HepG2 (cell line): ENCODE measurements around the gene VIM. TPM values are rescaled to one million over a fixed set of nuclear protein-coding genes. Genes with fewer than 3 reads are reported as not detected.

ENCODE experiments used
- ATAC-seq: fragments of 200-7000 bp; cut with Tn5 transposase; 3 replicates; pipeline ENCODE4 v1.9.1; 2020; ENCODE audit warnings: mild to moderate bottlenecking, moderate library complexity
- BruUV-seq: library from RNA; stranded (reverse); fragments of 400-500 nt; replicated peaks from 2 replicates; lab custom pipeline; 2021; lab: Mats Ljungman, UMichigan
- CTCF ChIA-PET: fragments of 300-600 bp; formaldehyde crosslinking; extraction: SDS; loops from one replicate; lab custom pipeline; 2021; ENCODE audit warnings: low total read pairs, inconsistent platforms, low intra/inter-chr PET ratio; lab: Yijun Ruan, JAX
- POLR2A ChIA-PET: fragments of 350-600 bp; sonication (Branson Sonifier 250); formaldehyde crosslinking; loops from one replicate; lab custom pipeline; 2020; ENCODE audit warnings: antibody characterized with exemption, inconsistent platforms; lab: Yijun Ruan, JAX
- DNase-seq: peaks from one replicate; pipeline ENCODE4 v3.0.0-alpha.2; 2015; ENCODE audit warnings: low spot score
- FAIRE-seq: peaks from 3 replicates; lab custom pipeline; 2011; peaks lifted over from hg19 to GRCh38; lab: Jason Lieb, UNC
- H2AFZ ChIP-seq: one replicate; pipeline ENCODE4 v1.6.1; 2011; ENCODE audit warnings: low read length, inconsistent platforms
- H3K27ac ChIP-seq: fragments of 300-600 bp; 3 replicates; pipeline ENCODE4 v1.8.0; 2011; ENCODE audit warnings: mixed run types, mild to moderate bottlenecking, mixed read lengths, low read length, inconsistent platforms; ENCODE audit not compliant: insufficient read depth; ENCODE audit errors: extremely low read length
- H3K27me3 ChIP-seq, 2 experiments: fragments of 200-600 bp in 1 of 2; 2 replicates in 1 of 2; 3 replicates in 1 of 2; pipeline versions ENCODE4 v1.6.0 to v1.8.0; 2011; ENCODE audit warnings: low read length in 2 of 2, mild to moderate bottlenecking in 2 of 2, moderate library complexity in 2 of 2, inconsistent platforms in 1 of 2; ENCODE audit not compliant: insufficient read depth in 2 of 2, control insufficient read depth in 1 of 2
- H3K36me3 ChIP-seq, 2 experiments: fragments of 200-600 bp in 1 of 2; replicated peaks in 1 of 2; 2 replicates in 1 of 2; 3 replicates in 1 of 2; pipeline versions ENCODE4 v1.5.1 to v1.8.0; 2011; ENCODE audit warnings: low read length in 2 of 2, inconsistent platforms in 1 of 2; ENCODE audit not compliant: insufficient read depth in 2 of 2, control insufficient read depth in 1 of 2
- H3K4me1 ChIP-seq: 2 replicates; pipeline ENCODE4 v1.5.1; 2012; ENCODE audit warnings: low read length, inconsistent platforms; ENCODE audit not compliant: insufficient read depth
- H3K4me2 ChIP-seq: 2 replicates; pipeline ENCODE4 v1.6.0; 2011; ENCODE audit warnings: low read depth, low read length, inconsistent platforms
- H3K4me3 ChIP-seq, 3 experiments: fragments of 200-600 bp in 1 of 3; sonication (generic), shearing (Covaris generic) in 1 of 3; replicated peaks in 1 of 3; 2 replicates each; pipeline ENCODE4 v1.5.1; 2011 to 2016; ENCODE audit warnings: low read length in 3 of 3, inconsistent platforms in 2 of 3, low read depth in 2 of 3, mild to moderate bottlenecking in 2 of 3, control low read depth in 1 of 3, mixed read lengths in 1 of 3; ENCODE audit not compliant: insufficient read depth in 1 of 3
- H3K79me2 ChIP-seq: one replicate; pipeline ENCODE4 v1.6.1; 2011; ENCODE audit warnings: low read length, inconsistent platforms; ENCODE audit not compliant: insufficient read depth
- H3K9ac ChIP-seq: 2 replicates; pipeline ENCODE4 v1.6.0; 2011; ENCODE audit warnings: mild to moderate bottlenecking, low read depth, low read length, inconsistent platforms; ENCODE audit not compliant: insufficient read depth
- H3K9me3 ChIP-seq: 2 replicates; pipeline ENCODE4 v1.5.1; 2012; ENCODE audit warnings: mild to moderate bottlenecking, low read length
- H4K20me1 ChIP-seq: 2 replicates; pipeline ENCODE4 v1.6.0; 2011; ENCODE audit warnings: inconsistent platforms, mild to moderate bottlenecking, low read length, moderate library complexity; ENCODE audit not compliant: insufficient read depth
- CSRNP1 ChIP-seq: sonication (generic); formaldehyde crosslinking; IDR thresholded peaks from 2 replicates; pipeline ENCODE4 v1.8.1; 2023; ENCODE audit warnings: mild to moderate bottlenecking, missing genetic modification reagents
- NFE2L1 ChIP-seq: sonication (generic); formaldehyde crosslinking; IDR thresholded peaks from 2 replicates; pipeline ENCODE4 v1.4.0; 2020; ENCODE audit warnings: missing genetic modification reagents, mild to moderate bottlenecking, borderline replicate concordance
- TFDP2 ChIP-seq: sonication (generic); formaldehyde crosslinking; IDR thresholded peaks from 2 replicates; pipeline ENCODE4 v1.4.0; 2020; ENCODE audit warnings: missing genetic modification reagents
- ZNF841 ChIP-seq: sonication (generic); formaldehyde crosslinking; IDR thresholded peaks from 2 replicates; pipeline ENCODE4 v1.8.1; 2023; ENCODE audit warnings: missing genetic modification reagents, borderline replicate concordance
- WGBS: methylation state at CpG from one replicate; pipeline ENCODE4 v1.1.6; 2017; ENCODE audit warnings: low lambda C conversion rate; 5-methylcytosine and 5-hydroxymethylcytosine counted together
- in situ Hi-C: cut with HindIII; loops from 2 replicates; pipeline ENCODE4 v1.10.0; 2017; ENCODE audit warnings: low pct_unique_long_range_greater_than_20kb; ENCODE audit not compliant: extremely low pct_ligation_motif_present
- intact Hi-C: fragments of 100-400 bp; cut with micrococcal nuclease; formaldehyde crosslinking; loops from one replicate; pipeline ENCODE4 v1.10.0; 2022; ENCODE audit not compliant: unreplicated experiment
- polyA plus RNA-seq, 8 experiments: library from polyadenylated mRNA; depleted of rRNA in 3 of 8; stranded (reverse) in 7 of 8; unstranded in 1 of 8; fragments of >200 nt; fragmentation: Illumina TruSeq in 4 of 8; extraction: Trizol in 4 of 8; gene quantifications; 2 replicates each; pipeline versions ENCODE4 v1.2.1 to v1.2.3, GENCODE V29; 2011 to 2016; ENCODE audit warnings: low read depth in 4 of 8, missing spikeins in 1 of 8, mixed read lengths in 1 of 8; ENCODE audit not compliant: insufficient read depth in 1 of 8
- total RNA-seq, 5 experiments: library from RNA; depleted of rRNA; stranded (reverse); fragments of >200 nt; fragmentation: Illumina TruSeq; extraction: Trizol; gene quantifications; 2 replicates each; pipeline ENCODE4 v1.2.3, GENCODE V29; 2016; ENCODE audit warnings: low read depth in 1 of 5
- TF ChIP-seq, protein P1 (sequence below): sonication (generic); formaldehyde crosslinking; IDR thresholded peaks from 2 replicates; pipeline ENCODE4 v1.4.0; 2020; ENCODE audit warnings: missing genetic modification reagents, borderline replicate concordance
- TF ChIP-seq, protein P2 (sequence below): sonication (generic); formaldehyde crosslinking; IDR thresholded peaks from 2 replicates; pipeline ENCODE4 v1.4.0; 2020; ENCODE audit warnings: missing genetic modification reagents, borderline replicate concordance
- TF ChIP-seq, protein P3 (sequence below): sonication (generic); formaldehyde crosslinking; IDR thresholded peaks from 2 replicates; pipeline ENCODE4 v1.4.0; 2020; ENCODE audit warnings: mild to moderate bottlenecking, missing genetic modification reagents

Gene VIM
- total and polyA plus RNA-seq, 2 of the 13 experiments (the other 11 are each of a cell fraction or from before 2014, with no cell fraction given) = not detected

- intact Hi-C loops (no loop called here), in situ Hi-C loops (no loop called here)
- Histone ChIP-seq H3K4me2 (no peak overlapping the region), H3K36me3 (no peaks in the 10 kb centered on the region), H3K9me3 (no peaks in the 10 kb centered on the region), H3K27ac (no peak overlapping the region), H3K4me1 (no peaks in the 10 kb centered on the region; the same call in 1 of the 2 replicates), H3K4me3 (no peak overlapping the region), H3K79me2 (no peaks in the 10 kb centered on the region), H2AFZ (no peak overlapping the region), H3K27me3 (no peaks in the 10 kb centered on the region), H3K9ac (no peak overlapping the region), H4K20me1 (no peaks in the 10 kb centered on the region)
- no TSS peak for BruUV-seq
- 2% methylated on average over 3 of the region's 3 CpGs for WGBS
- POLR2A ChIA-PET = no interaction called here
- FAIRE-seq = no peak
- DNase-seq = no peak
- CTCF ChIA-PET = no interaction called here
- ATAC-seq = no peak
- TF ChIP-seq, protein P1, sequence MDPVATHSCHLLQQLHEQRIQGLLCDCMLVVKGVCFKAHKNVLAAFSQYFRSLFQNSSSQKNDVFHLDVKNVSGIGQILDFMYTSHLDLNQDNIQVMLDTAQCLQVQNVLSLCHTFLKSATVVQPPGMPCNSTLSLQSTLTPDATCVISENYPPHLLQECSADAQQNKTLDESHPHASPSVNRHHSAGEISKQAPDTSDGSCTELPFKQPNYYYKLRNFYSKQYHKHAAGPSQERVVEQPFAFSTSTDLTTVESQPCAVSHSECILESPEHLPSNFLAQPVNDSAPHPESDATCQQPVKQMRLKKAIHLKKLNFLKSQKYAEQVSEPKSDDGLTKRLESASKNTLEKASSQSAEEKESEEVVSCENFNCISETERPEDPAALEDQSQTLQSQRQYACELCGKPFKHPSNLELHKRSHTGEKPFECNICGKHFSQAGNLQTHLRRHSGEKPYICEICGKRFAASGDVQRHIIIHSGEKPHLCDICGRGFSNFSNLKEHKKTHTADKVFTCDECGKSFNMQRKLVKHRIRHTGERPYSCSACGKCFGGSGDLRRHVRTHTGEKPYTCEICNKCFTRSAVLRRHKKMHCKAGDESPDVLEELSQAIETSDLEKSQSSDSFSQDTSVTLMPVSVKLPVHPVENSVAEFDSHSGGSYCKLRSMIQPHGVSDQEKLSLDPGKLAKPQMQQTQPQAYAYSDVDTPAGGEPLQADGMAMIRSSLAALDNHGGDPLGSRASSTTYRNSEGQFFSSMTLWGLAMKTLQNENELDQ (CRISPR knock-in tag) = no peak
- TF ChIP-seq, protein P2, sequence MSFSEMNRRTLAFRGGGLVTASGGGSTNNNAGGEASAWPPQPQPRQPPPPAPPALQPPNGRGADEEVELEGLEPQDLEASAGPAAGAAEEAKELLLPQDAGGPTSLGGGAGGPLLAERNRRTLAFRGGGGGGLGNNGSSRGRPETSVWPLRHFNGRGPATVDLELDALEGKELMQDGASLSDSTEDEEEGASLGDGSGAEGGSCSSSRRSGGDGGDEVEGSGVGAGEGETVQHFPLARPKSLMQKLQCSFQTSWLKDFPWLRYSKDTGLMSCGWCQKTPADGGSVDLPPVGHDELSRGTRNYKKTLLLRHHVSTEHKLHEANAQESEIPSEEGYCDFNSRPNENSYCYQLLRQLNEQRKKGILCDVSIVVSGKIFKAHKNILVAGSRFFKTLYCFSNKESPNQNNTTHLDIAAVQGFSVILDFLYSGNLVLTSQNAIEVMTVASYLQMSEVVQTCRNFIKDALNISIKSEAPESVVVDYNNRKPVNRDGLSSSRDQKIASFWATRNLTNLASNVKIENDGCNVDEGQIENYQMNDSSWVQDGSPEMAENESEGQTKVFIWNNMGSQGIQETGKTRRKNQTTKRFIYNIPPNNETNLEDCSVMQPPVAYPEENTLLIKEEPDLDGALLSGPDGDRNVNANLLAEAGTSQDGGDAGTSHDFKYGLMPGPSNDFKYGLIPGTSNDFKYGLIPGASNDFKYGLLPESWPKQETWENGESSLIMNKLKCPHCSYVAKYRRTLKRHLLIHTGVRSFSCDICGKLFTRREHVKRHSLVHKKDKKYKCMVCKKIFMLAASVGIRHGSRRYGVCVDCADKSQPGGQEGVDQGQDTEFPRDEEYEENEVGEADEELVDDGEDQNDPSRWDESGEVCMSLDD = no peak
- TF ChIP-seq, protein P3, sequence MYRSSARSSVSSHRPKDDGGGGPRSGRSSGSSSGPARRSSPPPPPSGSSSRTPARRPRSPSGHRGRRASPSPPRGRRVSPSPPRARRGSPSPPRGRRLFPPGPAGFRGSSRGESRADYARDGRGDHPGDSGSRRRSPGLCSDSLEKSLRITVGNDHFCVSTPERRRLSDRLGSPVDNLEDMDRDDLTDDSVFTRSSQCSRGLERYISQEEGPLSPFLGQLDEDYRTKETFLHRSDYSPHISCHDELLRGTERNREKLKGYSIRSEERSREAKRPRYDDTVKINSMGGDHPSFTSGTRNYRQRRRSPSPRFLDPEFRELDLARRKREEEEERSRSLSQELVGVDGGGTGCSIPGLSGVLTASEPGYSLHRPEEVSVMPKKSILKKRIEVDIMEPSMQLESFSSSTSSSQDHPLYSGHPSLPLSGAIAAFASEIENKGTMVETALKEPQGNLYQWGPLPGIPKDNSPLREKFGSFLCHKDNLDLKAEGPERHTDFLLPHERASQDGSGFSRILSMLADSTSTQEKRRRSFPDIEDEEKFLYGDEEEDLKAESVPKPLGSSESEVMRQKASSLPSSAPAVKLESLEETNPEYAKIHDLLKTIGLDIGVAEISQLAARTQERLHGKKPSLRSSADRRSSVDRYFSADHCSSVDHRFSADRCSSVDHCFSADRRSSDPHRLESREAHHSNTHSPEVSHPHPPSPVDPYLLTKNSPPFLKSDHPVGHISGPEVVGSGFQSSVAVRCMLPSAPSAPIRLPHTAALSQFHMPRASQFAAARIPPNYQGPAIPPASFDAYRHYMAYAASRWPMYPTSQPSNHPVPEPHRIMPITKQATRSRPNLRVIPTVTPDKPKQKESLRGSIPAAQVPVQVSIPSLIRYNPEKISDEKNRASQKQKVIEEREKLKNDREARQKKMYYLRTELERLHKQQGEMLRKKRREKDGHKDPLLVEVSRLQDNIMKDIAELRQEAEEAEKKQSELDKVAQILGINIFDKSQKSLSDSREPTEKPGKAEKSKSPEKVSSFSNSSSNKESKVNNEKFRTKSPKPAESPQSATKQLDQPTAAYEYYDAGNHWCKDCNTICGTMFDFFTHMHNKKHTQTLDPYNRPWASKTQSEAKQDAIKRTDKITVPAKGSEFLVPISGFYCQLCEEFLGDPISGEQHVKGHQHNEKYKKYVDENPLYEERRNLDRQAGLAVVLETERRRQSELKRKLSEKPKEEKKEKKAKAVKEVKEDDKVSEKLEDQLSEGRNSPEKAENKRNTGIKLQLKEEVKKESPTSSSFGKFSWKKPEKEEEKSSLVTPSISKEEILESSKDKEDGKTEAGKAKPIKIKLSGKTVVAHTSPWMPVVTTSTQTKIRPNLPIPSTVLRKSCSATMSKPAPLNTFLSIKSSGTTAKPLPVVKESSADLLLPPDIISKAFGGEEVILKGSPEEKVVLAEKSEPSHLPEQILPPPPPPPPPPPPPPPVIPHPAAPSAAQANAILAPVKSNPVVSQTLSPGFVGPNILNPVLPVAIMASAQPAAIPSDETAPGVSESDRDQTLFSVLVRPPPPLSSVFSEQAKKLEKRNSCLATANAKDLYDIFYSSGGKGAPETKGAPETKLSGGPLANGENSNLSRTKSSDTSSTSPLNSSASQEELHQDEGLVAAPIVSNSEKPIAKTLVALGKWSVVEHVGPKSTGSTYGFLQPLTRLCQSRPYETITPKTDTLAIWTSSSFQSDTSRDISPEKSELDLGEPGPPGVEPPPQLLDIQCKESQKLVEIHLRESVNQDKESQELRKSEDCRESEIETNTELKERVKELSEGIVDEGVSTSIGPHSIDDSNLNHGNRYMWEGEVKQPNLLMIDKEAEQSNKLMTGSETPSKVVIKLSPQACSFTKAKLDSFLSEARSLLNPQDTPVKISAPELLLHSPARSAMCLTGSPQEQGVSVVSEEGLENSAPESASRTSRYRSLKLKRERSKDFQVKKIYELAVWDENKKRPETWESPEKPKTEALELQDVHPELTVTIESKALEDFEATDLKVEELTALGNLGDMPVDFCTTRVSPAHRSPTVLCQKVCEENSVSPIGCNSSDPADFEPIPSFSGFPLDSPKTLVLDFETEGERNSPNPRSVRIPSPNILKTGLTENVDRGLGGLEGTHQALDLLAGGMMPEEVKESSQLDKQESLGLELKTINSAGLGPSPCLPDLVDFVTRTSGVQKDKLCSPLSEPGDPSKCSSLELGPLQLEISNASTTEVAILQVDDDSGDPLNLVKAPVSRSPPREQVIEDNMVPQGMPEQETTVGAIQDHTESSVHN (CRISPR knock-in tag) = no peak
- TF ChIP-seq ZNF841 (CRISPR knock-in tag) (no peak), NFE2L1 (CRISPR knock-in tag) (no peak), CSRNP1 (CRISPR knock-in tag) (no peak), TFDP2 (CRISPR knock-in tag) (no peak)
Observed at GRCh38 chr10:17210361-17210760, 17.7 kb upstream of the VIM start.
